Right lobe of liver (tissue), 6 donors: ENCODE results near the gene GAS6. TPM values are rescaled to one million over a fixed set of nuclear protein-coding genes. Genes with fewer than 3 reads are reported as not detected.
A peak's percentile ranks its signal among the peaks of the same experiment; 100 is the strongest.

ENCODE experiments used
- ATAC-seq, 4 donors: fragments of 200-7000 bp; cut with Tn5 transposase; one replicate each; pipeline ENCODE4 v1.9.1; 2020; ENCODE audit warnings: mild to moderate bottlenecking in 4 of 4, moderate library complexity in 4 of 4
- DNase-seq, 3 donors: peaks; one replicate each; pipeline ENCODE4 v3.0.0-alpha.2; 2020
- H3K27ac ChIP-seq, 3 donors: fragments of 200-600 bp; one replicate each; pipeline ENCODE4 v1.8.0; 2022
- H3K27me3 ChIP-seq, 2 donors: fragments of 200-600 bp; one replicate each; pipeline ENCODE4 v1.8.0; 2022
- H3K36me3 ChIP-seq, 4 donors: fragments of 200-600 bp; sonication (generic) in 1 of 4; one replicate each; pipeline versions ENCODE4 v1.5.1 to v1.8.0; 2017 to 2022; ENCODE audit warnings: control low read depth in 1 of 4
- H3K4me1 ChIP-seq, 4 donors: fragments of 200-600 bp; sonication (generic) in 1 of 4; one replicate each; pipeline versions ENCODE4 v1.5.1 to v1.8.0; 2017 to 2022; ENCODE audit warnings: control low read depth in 1 of 4
- H3K4me3 ChIP-seq, 3 donors: fragments of 200-600 bp; one replicate each; pipeline ENCODE4 v1.8.0; 2022
- H3K9me3 ChIP-seq, 4 donors: fragments of 200-600 bp; sonication (generic) in 1 of 4; one replicate each; pipeline versions ENCODE4 v1.5.1 to v1.8.0; 2017 to 2022; ENCODE audit warnings: control low read depth in 1 of 4
- POLR2A ChIP-seq: fragments of 450-650 bp; IDR thresholded peaks from one replicate; pipeline ENCODE4 v1.6.1; 2017; ENCODE audit warnings: antibody characterized with exemption, mild to moderate bottlenecking
- WGBS: methylation state at CpG from one replicate; pipeline ENCODE4 v1.1.6; 2018; ENCODE audit warnings: low coverage, low lambda C conversion rate; ENCODE audit not compliant: insufficient coverage; ENCODE audit errors: missing lambda C conversion rate; 5-methylcytosine and 5-hydroxymethylcytosine counted together
- intact Hi-C, 2 donors: fragments of 100-400 bp; cut with DNase I; formaldehyde crosslinking; loops; one replicate each; pipeline versions ENCODE4 v1.11.2 to v1.14.1; 2022
- total RNA-seq, 6 experiments: library from RNA; depleted of rRNA in 2 of 6; stranded (reverse); fragments of >200 nt in 2 of 6; fragmentation: NEBNext Ultra II Directional in 3 of 6; extraction: Animal tissue kit (Norgen Biotek cat#: 25700) in 3 of 6; gene quantifications; one replicate each; pipeline versions ENCODE4 v1.1.0 to v1.2.4, GENCODE V29; 2016 to 2023
- TF ChIP-seq, protein P1 (sequence below), 4 donors: fragments of 200-600 bp in 3 of 4; fragments of 450-650 bp in 1 of 4; IDR thresholded peaks; one replicate each; pipeline versions ENCODE4 v1.5.1 to v1.8.0; 2016 to 2022; ENCODE audit warnings: antibody characterized with exemption in 4 of 4, mild to moderate bottlenecking in 2 of 4
- donor health status: DM: no; HTN: yes; CAD: no.
- donor health status: DM: no; HTN: no; CAD: no.
- donor health status: DM: no; HTN: no; CAD: no.
- donor health status: DM: no; HTN: yes; CAD: no.
- donor health status: DM: no; HTN: yes; CAD: no.

GAS6 gene
- total RNA-seq, 6 experiments from 2014 or later = 11.9 to 48.5 (median 27.2) TPM

DNA sequence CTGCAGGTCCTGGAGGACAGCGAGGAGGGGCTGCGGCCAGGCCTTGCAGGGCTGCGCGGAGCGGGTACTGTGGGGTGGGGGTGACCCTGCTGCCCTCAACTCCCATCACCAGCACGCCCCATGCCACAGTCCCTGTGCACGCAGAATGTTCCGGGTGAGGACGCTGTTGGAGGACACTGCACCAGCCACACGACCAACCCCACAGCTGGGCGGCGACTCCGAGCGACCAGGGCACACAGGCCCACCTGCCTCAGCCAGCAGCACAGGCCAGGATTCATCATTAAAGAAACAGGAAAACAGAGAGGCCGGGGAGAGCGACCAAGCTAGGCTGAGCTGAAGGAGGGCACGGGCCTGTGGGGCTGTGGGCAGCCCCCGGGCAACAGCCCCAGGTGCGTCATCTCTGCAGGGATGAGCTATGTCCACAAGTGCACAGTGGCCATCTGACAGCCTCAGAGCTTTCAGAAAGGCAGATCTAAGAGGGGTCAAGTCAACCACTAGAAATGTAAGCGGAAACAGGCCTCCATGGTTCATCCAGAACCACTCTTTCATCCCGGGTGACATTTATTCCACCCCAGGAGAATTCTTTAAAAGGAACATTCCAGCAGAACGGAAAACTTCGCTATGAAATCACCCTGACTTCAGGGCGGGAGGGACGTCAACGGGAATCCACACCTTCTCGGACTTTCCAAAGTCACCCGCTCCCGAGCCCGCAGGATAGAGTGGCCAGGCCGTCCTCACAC lies 1.5 kb downstream of the GAS6 start:
- Histone ChIP-seq H3K36me3 (no peaks in the 10 kb centered on the region), H3K27ac (peak overlapping the region in 2 of 3 donors; percentile 63 to 78), H3K4me3 (peak overlapping the region; percentile 58 to 72 (median 66)), H3K9me3 (no peaks in the 10 kb centered on the region), H3K27me3 (no peaks in the 10 kb centered on the region), H3K4me1 (peaks cover 0 to 26% (median 0%) of the 10 kb centered on the region in 4 donors)
- 66% methylated on average over 10 of the region's 31 CpGs for WGBS
- DNase-seq (no peak), ATAC-seq (no peak)
- no peak for TF ChIP-seq POLR2A
- TF ChIP-seq, protein P1, sequence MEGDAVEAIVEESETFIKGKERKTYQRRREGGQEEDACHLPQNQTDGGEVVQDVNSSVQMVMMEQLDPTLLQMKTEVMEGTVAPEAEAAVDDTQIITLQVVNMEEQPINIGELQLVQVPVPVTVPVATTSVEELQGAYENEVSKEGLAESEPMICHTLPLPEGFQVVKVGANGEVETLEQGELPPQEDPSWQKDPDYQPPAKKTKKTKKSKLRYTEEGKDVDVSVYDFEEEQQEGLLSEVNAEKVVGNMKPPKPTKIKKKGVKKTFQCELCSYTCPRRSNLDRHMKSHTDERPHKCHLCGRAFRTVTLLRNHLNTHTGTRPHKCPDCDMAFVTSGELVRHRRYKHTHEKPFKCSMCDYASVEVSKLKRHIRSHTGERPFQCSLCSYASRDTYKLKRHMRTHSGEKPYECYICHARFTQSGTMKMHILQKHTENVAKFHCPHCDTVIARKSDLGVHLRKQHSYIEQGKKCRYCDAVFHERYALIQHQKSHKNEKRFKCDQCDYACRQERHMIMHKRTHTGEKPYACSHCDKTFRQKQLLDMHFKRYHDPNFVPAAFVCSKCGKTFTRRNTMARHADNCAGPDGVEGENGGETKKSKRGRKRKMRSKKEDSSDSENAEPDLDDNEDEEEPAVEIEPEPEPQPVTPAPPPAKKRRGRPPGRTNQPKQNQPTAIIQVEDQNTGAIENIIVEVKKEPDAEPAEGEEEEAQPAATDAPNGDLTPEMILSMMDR (IDR thresholded peaks at IDR 0.05) = no peak
- intact Hi-C loops = no loop called here

DNA sequence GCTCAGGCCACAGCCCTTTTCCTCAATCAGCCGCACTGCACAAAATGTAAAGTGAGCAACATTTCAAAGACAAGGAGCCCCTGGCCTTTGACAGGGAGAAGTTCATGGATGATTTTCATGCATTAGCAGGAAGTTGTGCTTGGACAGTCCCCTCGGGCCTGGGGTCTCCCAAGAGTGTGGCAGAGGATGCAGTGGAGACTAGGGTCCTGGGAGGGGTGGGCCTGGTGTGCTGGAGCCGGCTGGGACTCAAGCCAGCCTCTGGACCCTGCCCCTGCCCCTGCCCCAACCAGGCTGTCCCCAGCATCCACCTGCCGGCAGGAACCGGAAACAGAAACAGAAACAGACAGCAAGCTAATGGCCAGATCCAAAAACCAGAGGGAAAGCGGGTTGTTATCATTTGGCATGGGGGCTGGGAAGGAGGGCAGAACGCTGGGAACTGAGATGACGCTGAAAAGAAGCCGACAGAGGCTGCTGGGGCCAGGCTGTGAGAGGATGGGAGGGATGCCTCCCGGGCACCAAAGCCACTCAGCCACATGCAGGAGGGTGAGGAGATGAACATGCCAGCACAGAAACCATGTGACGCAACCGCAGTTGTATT lies 2.3 kb downstream of the GAS6 start:
- intact Hi-C loops = no loop called here

DNA sequence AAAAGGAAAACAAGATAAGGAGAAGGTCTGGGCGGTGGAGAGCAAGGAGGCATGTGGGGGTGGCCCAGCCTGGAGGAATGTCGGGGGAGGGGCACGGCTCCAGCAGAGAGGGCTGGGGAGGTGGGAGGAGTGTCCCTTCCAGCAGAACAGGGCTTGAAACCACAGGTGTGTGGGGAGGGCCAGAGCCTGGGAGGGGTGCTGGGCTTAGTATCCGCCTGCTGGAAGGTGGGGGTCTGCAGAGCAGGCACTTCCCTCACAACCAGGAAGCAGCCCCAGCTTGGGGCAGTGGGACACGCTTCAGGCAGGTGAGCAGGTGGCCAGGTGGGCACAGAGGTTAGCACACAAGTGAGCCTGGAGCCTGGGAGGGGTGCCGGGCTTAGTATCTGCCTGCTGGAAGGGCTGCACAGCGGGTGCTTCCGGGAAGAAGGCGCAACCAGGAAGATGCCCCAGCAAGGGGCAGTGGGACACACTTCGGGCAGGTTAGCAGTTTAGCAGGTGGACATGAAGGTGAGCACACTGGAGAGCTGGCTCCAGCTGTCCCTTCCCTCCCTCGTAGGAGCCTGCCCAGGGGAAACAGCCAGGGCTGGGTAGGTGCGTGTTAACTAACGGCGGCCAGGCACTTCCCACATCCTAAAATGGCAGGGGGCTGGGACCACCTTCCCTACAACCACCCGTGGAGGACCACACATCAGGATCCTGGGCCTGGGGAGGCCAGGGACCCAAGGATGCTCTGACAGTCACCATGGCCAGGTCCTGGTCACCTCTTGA lies 3.0 kb downstream of the GAS6 start:
- peaks cover 0 to 39% (median 5%) of the 10 kb centered on the region in 4 donors for H3K4me1 ChIP-seq
- H3K27ac ChIP-seq = no peak overlapping the region
- H3K9me3 ChIP-seq = no peaks in the 10 kb centered on the region
- no peak for DNase-seq
- ATAC-seq = no peak
- no peak for TF ChIP-seq POLR2A
- TF ChIP-seq, protein P1 (IDR thresholded peaks at IDR 0.05) = no peak
- intact Hi-C loops = no loop called here
- no peaks in the 10 kb centered on the region for H3K36me3 ChIP-seq
- no peak overlapping the region for H3K4me3 ChIP-seq
- no peaks in the 10 kb centered on the region for H3K27me3 ChIP-seq
- WGBS = 61% methylated on average over 7 of the region's 15 CpGs

More for the DNA sequence above, 2.3 kb downstream of the GAS6 start:
- no peak for TF ChIP-seq POLR2A
- TF ChIP-seq, protein P1 (IDR thresholded peaks at IDR 0.05) = no peak
- Histone ChIP-seq H3K36me3 (no peaks in the 10 kb centered on the region), H3K4me3 (no peak overlapping the region), H3K4me1 (peaks cover 0 to 34% (median 2%) of the 10 kb centered on the region in 4 donors), H3K9me3 (no peaks in the 10 kb centered on the region), H3K27me3 (no peaks in the 10 kb centered on the region), H3K27ac (no peak overlapping the region)
- 72% methylated on average over 8 of the region's 12 CpGs for WGBS
- DNase-seq = no peak
- ATAC-seq = no peak

DNA sequence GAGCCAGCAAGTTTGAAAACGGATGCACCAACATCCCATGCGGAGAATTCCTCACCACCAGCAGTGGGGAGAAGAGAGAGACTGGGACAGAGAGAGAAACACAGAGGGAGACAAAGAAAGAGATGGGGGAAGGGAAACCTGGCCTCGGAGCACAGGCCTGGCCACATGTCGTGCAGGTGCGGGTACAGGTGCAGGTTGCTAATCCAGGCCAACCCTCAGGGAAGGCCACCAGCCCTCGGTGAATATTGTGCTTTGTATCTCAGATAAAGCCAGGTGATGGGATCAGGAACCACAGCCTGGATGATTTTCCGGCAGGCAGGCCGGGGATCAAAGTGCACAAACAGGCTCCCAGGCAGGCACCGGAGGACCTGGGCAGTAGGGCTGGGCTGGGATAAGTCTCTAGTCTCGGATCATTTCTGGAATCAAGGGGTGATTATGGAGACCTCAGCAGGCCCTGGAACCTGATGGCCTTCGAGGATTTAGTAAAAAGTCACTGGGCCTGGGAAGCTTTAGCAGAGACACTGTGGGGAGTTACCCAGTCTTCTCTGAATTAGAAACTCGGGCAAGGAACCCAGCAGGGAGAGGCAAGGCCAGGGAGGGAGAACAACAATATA lies 3.7 kb downstream of the GAS6 start:
- Histone ChIP-seq H3K27me3 (no peaks in the 10 kb centered on the region), H3K36me3 (no peaks in the 10 kb centered on the region), H3K4me1 (peaks cover 0 to 43% (median 5%) of the 10 kb centered on the region in 4 donors), H3K4me3 (no peak overlapping the region), H3K9me3 (no peaks in the 10 kb centered on the region), H3K27ac (no peak overlapping the region)
- WGBS = 64% methylated on average over 8 of the region's 12 CpGs
- DNase-seq = peak in 1 of 3 donors; percentile 67
- TF ChIP-seq POLR2A = no peak
- TF ChIP-seq, protein P1 (IDR thresholded peaks at IDR 0.05) = no peak
- intact Hi-C loops = no loop called here
- ATAC-seq = peak; percentile 17 to 66 (median 56)
